ELR (cell line): ENCODE measurements around the gene OMD.

Experiments used
- DNase-seq: peaks from one replicate; pipeline ENCODE4 v3.0.0-alpha.2; 2015; ENCODE audit warnings: low read depth

Gene OMD

DNA sequence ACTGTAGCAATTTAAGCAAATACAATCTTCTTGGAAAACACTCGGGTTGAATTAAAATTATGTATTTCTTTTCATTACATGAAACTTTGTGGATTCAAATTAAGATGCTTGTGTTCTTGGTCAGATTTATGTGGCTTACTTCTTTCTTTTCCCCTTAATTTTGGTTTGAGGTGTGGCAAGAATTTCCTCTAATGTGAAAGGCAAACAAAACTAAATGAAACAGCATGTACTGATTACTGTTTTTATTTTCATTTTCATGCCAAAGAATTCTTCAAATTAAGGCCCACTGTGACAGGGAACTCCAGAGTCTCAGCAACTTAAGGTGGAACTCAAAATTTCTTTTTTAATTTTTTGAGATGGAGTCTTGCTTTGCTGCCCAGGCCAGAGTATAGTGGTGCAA, at the start of gene OMD:
OMD (minus strand) TSS at position 132 of the 400 bp plus-strand sequence. CDS start 6,913 bp downstream, outside the sequence.
- DNase-seq: no peak

- peak; percentile 52 for DNase-seq
These were observed 43.9 kb upstream of the OMD start for GRCh38 chr9:92468206-92468605.

DNA sequence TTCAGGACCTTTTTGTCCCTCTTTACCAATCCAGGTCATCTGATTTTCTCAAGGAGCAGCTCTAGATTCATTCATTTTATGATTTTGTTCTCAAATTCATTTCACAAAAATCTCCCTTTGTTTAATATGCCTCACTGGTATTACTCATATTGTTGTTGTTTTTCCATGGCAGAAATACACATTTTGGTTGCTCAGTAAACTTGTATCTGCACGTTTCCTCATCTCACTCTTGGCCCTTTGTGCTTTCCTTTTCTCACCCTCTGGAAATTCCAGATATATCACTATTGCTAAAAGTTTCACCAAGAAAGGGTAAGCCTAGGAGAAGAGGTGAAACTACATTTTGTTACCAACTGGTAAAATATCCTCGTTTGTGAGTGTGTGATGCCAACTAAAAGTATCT, 43.2 kb upstream of the OMD start:
- no peak for DNase-seq

DNA sequence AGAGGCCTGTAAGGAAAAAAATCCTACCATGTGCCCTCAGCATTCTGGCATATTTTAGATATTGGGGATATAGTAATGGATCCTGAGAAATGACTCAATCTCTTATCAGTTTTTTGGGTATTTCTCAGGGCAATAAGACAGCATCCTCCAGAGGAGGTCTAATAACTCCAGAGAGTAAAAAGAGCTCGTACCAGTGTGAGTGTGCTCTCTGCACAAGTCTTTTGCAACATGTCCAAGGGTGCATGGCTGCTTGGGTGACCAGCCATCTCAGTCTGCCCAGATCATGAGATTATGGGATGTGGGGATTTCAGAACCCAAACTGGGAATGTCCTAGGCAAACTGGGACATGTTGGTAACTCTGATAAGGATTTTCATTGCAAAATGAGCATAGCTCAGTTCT, 42.8 kb upstream of the OMD start:
- DNase-seq: no peak

- peak; percentile 76 for DNase-seq
These were observed 39.7 kb upstream of the OMD start for GRCh38 chr9:92463984-92464383.

- no peak for DNase-seq
These were observed 39.1 kb upstream of the OMD start for GRCh38 chr9:92463387-92463786.

GRCh38 chr9:92457576-92457975, 33.3 kb upstream of the OMD start:
- DNase-seq: no peak

DNA sequence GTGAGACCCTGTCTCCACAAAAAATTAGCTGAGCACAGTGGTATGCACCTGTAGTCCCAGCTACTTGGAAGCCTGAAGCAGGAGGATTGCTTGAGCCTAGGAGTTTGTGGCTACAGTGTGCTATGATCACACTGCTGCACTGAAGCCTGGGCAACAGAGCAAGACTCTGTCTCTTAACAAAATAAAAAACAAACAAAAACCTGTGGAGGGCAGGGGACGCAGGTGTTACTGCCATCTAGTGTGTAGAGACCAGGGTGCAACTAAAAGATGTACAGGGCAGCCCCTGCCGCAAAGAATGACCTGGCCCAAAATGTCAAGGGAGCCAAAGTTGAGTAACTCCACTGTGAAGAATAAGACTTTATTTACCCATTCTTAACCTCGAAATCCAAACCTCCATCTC, 30.9 kb upstream of the OMD start:
- peak; percentile 27 for DNase-seq

GRCh38 chr9:92446536-92446935, 22.3 kb upstream of the OMD start:
- no peak for DNase-seq

- DNase-seq: no peak
These were observed 20.6 kb upstream of the OMD start for GRCh38 chr9:92444841-92445240.

DNA sequence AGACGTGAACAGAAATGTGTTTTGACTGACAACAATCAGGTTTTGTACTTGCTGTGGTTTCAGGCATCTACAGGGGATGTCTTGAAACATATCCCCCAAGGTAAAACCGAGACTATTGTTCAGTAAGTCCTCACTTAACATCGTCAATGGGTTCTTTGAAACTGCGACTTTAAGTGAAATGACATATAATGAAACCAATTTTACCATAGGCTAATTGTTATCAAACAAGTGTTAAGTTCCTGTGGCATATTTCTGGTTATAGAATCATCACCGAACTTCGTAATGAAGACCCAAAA, 16.4 kb upstream of the OMD start:
- no peak for DNase-seq

GRCh38 chr9:92439921-92440750, 15.9 kb upstream of the OMD start:
- peak; percentile 87 for DNase-seq

GRCh38 chr9:92438900-92439526, 14.7 kb upstream of the OMD start:
- peak; percentile 46 for DNase-seq

DNA sequence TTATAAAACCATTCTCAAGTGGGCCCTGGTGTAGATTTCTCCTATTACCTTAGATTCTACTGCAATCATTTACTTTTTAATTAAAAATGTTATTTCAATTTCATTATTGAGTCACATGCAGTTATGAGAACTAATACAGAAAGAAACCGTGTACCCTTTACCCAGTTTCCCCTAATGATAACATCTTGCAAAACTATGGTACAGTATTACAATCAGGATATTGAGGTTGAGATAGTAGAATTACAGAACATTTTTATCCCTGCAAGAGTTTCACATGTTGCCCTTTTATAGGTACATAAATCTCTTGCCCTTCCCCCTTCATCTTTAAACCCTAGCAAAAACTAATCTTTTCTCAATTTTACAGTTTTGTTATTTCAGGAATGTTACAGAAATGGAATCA, 11.0 kb upstream of the OMD start:
- no peak for DNase-seq

- DNase-seq: no peak
These were observed 8.8 kb upstream of the OMD start for GRCh38 chr9:92432972-92433548.

DNA sequence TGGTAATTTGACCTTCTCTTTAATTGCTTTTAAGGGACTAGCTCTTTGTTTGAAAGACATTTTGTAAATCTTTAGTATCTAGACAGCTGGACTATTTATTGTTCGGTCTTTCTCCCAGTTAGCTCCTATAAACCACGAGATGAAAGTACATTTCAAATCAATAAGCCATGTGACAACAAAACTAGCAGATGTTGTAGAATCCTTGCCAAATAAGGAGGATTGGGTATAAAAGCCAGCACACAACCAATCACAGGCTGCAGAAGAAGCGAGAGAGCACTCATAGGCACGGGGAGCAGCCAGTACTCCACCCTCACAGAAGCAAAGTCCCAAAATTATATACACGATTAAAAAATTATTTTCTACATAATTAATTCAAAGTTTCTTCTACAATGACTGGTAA, 8.1 kb upstream of the OMD start:
- no peak for DNase-seq

DNA sequence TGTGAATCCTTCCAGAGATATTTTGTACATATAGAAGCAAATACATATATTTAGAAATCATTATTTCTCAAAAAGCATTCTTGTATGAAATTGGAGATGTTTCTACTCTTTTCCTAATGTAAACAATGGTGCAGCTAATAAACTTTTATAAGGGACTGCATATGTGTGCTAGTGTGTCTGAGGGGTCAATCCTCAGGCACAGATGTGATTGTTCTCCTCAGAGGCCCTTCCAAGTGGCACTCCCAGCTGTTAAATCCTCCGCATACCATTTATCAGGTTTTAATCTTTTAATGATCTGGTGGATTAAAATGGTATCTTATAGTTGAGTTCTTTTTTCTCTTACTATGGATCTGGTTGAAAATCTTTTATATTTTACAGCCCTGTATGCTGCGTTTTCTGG, 5.6 kb upstream of the OMD start:
- DNase-seq: no peak

DNA sequence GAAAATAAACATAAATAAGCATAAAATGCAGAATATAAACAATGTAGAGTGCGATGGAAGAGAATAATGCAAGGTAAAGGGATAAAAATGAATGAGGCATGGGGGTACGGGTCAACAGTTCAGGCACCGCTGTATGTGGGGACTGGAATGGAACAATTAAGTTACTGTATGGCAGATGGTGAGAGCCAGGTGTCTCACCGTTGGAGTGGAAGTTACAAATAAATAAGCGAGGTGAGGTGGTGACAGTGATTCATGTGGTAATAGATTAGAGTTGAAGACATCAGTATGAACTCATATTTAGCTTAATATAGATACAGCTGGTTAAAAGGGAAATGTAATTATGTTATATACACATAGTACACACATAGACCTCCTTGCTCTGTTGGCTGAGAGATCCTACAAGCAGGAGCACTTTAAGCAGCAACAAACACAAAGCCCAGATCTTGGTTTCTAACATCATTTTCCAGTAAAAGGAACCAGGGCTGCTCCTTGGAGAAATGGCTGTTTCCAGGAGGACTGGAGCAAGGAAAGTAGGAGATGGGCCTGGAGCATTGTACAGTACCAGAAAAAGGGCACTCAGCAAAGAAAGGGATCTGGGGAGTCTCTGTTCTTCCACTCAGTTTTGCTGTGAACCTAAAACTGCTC, 2.4 kb upstream of the OMD start:
- DNase-seq: no peak

DNA sequence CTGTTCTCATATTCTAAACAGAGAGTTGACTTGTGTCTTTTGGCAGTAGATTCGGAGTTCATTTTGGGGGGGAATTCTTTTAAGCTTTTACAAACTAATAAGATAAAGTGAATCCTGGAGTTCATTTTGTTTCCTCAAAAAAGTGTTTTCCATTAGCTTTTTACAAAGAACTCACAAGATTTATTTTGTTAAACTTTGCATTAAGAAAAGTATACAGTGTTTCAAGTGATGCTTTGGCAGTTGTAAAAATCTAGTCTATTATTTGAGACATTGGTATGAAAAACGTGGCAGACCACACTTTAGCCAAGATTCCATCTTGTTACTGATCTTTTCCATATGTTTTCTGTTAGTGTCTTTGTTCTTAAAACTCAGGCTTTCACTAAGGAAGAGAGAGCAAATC, 1.2 kb upstream of the OMD start:
- no peak for DNase-seq

GRCh38 chr9:92423612-92424011, 659 bp downstream of the OMD start:
- no peak for DNase-seq

DNA sequence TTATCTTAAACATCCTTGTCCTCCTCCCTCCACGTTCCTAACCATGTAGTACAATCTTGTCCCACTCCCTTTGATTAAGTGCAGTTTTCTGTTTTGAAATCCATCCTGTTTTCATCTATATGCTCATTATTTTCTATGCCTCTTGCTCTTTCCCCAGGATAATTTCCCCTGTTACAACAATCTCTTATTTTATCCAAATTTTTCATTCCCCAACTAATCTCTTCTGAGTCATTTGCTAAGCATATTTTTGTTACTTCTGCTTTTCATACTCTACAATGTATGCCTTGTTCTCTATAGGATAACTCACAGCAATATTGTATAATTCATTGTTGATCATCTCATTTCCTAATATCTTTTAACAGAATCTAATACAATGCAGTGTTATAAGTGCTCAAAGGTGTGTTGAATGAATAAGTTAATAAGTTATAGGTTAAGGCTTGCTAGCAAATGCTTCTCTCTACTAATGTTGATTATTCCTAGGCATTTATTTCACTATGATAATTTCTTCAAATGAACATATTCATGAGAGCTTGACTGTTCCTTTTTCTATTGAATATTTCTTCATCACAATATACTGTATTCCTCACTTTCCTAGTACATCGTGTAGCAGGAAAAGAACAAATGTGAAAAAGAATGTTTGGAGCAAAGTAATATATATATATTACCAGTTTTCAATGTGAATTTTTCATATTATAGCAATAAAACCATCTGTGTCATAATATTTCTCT, 1.5 kb downstream of the OMD start:
- DNase-seq: no peak

DNA sequence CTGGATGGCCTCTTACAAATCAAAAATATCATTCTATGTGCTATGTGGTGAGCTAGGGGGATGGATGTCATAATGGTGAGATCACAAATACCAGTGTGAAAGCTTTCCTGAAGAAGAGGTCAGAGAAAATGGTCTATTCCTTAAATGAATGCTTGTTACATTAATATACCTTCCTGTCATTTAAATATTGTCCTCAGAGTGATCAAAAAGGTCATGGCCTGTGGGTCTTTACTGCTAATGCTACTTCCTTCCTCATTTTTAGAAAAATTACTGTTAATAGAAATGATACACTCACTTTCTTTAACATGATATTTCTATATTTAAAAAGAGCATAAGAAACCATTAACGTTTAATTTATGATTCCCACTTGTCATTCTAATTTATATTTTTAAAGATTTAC, 9.7 kb downstream of the OMD start:
- no peak for DNase-seq
